Activated CD8-positive, alpha-beta memory T cell treated with anti-CD3 and anti-CD28 coated beads, Interleukin-2, amount 10 ng/mL, durations not matched to agents 7 days and 5 days (primary cell): ENCODE data around the gene NUP43. TPM values are rescaled to one million over a fixed set of nuclear protein-coding genes. Genes with fewer than 3 reads are reported as not detected.
"Not testable (repeated sequence)": the region's sequence is repeated elsewhere in the genome, so short reads cannot be mapped to it uniquely, and the experiment has no call there.

Experiments
- ATAC-seq: fragments of 150-1000 bp; cut with Tn5 transposase; one replicate; pipeline ENCODE4 v1.10.0; 2021; ENCODE audit warnings: moderate library complexity
- CTCF ChIA-PET: fragments of 350-600 bp; sonication (Branson Sonifier 250); formaldehyde crosslinking; loops from one replicate; lab custom pipeline; 2021; ENCODE audit warnings: antibody characterized with exemption; lab: Charles Lee
- DNase-seq: peaks from one replicate; pipeline ENCODE4 v3.0.0-alpha.2; 2020
- H3K27ac Mint-ChIP-seq: one replicate; pipeline ENCODE4 v1.8.0; 2021; ENCODE audit warnings: mild to moderate bottlenecking, mixed read lengths
- H3K27me3 Mint-ChIP-seq: one replicate; pipeline ENCODE4 v1.8.0; 2021; ENCODE audit warnings: mixed read lengths
- H3K36me3 Mint-ChIP-seq: one replicate; pipeline ENCODE4 v1.8.0; 2021; ENCODE audit warnings: mild to moderate bottlenecking, mixed read lengths
- H3K4me1 Mint-ChIP-seq: one replicate; pipeline ENCODE4 v1.8.0; 2021; ENCODE audit warnings: mixed read lengths
- H3K4me3 Mint-ChIP-seq: one replicate; pipeline ENCODE4 v1.8.0; 2021; ENCODE audit warnings: mild to moderate bottlenecking, moderate library complexity, mixed read lengths
- H3K9me3 Mint-ChIP-seq: one replicate; pipeline ENCODE4 v1.8.0; 2022; ENCODE audit warnings: low read depth, mixed read lengths
- total RNA-seq, 2 experiments: library from RNA; stranded (reverse); gene quantifications; one replicate each; pipeline ENCODE4 v1.2.3, GENCODE V29; 2021

NUP43 gene
- total RNA-seq, 2 experiments from 2014 or later, result 67.7 to 75.3 TPM

DNA sequence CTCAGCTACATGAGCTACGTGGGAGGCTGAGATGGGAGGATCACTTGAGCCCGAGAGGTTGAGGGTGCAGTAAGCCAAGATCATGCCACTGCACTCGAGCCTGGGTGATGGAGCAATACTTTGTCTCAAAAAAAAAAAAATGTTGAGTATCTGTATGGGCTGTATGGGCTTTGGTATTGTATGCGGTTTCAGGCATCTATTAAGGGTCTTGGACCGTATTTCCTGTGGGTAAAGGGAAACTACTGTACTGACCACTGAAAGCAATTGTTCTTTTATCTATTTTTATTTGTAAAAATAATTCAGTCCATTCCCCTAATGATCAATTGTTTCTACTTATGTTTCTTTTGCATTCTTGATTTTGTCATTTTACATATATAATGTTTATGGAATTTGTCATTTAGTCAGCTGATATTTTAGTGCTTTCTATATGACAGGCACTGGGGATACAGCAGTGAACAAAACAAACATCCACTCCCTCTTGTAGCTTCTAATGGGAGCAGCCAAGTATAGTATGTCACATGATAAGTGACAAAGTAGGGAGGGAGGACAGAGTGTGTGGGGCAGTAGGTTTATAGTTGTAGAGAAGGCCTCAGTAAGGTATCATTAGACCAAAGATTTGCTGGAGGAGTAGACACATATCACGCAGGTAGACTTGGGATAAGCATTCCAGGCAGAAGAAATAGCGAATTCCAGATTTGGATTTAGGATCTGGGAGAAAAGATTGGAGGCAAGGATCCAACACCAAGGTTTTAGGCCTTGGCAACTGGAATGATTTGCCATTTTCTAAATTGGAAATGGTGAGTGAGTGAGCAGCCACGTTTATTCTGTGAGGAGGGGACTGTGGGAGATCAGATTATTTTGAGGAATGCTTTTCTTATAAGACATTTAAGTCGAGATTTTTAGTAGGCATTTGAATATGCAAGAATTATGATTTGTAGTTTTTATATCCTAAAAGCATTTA is 9.3 kb upstream of the NUP43 start:
- CTCF ChIA-PET, result interaction anchor here (0.5 to 0.7 kb wide), 3 partner anchors 8 to 266 kb away, joined by 3 to 4 read pairs (median 4); no protein-coding TSS in a partner anchor
- H3K4me3 Mint-ChIP-seq, result no peak overlapping the region
- ATAC-seq (no peak), DNase-seq (peak; percentile 7)
- H3K27ac Mint-ChIP-seq, result no peak overlapping the region
- no peaks in the 10 kb centered on the region for H3K9me3 Mint-ChIP-seq
- peaks cover 29% of the 10 kb centered on the region for H3K4me1 Mint-ChIP-seq
- H3K36me3 Mint-ChIP-seq, result peaks cover 17% of the 10 kb centered on the region
- H3K27me3 Mint-ChIP-seq, result no peaks in the 10 kb centered on the region

DNA sequence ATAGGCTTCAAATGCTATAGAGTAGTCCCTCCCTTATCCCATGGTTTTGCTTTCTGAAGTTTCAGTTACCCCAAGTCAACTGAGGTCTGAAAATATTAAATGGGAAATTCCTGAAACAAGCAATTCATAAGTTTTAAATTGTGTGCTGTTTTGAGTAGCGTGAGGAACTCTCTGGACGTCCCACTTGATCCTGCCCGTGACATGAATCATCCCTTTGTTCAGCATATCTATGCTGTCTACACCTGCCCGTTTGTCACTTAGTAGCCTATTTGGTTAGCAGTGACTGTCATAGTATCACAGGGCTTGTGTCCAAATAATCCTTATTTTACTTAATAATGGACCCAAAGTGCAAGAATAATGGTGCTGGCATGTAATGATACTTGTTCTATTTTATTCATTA is 8.2 kb upstream of the NUP43 start:
- peaks cover 29% of the 10 kb centered on the region for H3K4me1 Mint-ChIP-seq

DNA sequence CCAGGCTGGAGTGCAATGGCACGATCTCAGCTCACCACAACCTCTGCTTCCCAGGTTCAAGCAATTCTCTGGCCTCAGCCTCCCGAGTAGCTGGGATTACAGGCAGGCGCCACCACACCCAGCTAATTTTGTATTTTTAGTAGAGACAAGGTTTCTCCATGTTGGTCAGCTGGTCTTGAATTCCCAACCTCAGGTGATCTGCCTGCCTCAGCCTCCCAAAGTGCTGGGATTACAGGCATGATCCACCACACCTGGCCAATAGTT is 7.0 kb upstream of the NUP43 start:
- not testable (repeated sequence) for H3K4me3 Mint-ChIP-seq, H3K27ac Mint-ChIP-seq, DNase-seq, H3K9me3 Mint-ChIP-seq, ATAC-seq, H3K27me3 Mint-ChIP-seq
- Mint-ChIP-seq H3K36me3 (peaks cover 12% of the 10 kb centered on the region), H3K4me1 (peaks cover 33% of the 10 kb centered on the region)
- CTCF ChIA-PET, result interaction anchor here (0.6 to 1.3 kb wide), 4 partner anchors 16 to 806 kb away, joined by 3 to 5 read pairs (median 4); no protein-coding TSS in a partner anchor

More for the DNA sequence above, 8.2 kb upstream of the NUP43 start:
- no peak overlapping the region for H3K4me3 Mint-ChIP-seq
- ATAC-seq (no peak), DNase-seq (peak; percentile 27)
- CTCF ChIA-PET, result no interaction called here
- H3K27me3 Mint-ChIP-seq, result no peaks in the 10 kb centered on the region
- no peaks in the 10 kb centered on the region for H3K9me3 Mint-ChIP-seq
- H3K36me3 Mint-ChIP-seq, result peaks cover 12% of the 10 kb centered on the region
- H3K27ac Mint-ChIP-seq, result no peak overlapping the region

DNA sequence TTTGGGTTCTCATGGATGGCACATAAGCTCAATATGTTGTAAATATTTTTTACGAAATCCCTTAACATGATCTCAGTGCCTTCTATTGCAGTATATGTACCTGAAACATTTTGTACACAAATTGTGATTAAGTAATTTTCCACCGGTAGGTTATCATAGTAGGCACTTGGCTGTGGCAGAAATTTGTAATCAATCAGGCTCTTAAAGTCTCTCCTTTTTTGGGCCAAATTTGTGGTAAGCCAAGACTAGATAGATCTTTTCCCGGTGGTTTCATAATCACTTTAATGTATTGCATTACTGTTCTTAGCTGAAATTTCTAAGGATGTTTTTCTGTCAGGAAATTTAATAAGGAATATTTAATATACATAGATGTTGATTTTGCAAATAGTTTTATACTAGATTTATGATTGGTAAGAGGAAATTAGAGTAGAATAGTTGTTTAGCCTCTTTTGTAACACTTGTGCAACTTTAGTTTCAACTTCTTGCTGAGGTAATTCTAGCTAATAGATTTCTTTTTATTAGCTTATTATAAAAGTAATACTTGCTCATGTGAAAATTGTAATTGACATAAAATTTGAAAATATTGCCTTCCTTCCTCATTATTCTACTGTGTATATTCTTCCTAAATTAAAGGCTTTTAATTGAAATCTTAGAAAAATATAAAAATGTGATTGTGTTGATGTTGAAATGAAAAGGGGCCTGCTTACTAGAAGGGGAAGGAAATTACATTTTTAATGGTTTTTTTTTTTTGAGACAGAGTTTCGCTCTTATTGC is 6.5 kb upstream of the NUP43 start:
- CTCF ChIA-PET, result interaction anchor here (0.8 to 1.3 kb wide), 3 partner anchors 21 to 57 kb away, joined by 3 to 4 read pairs (median 3); no protein-coding TSS in a partner anchor

DNA sequence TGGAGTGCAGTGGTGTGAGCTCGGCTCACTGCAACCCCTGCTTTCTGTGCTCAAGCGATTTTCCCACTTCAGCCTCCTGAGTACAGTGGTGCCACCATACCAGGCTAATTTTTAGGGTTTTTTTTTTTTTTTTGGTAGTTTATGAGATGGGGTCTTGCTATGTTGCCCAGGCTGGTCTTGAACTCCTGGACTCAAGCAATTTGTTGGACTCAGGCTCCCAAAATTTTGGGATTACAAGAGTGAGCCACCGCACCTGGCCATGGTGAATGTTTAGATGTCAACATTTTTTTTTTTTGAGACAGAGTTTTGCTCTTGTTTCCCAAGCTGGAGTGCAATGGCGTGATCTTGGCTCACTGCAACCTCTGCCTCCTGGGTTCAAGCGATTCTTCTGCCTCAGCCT is 5.6 kb upstream of the NUP43 start:
- CTCF ChIA-PET, result interaction anchor here (0.8 to 0.9 kb wide), 2 partner anchors 56 to 58 kb away, joined by 3 read pairs; no protein-coding TSS in a partner anchor
- peaks cover 41% of the 10 kb centered on the region for H3K4me1 Mint-ChIP-seq
- peaks cover 12% of the 10 kb centered on the region for H3K36me3 Mint-ChIP-seq
- not testable (repeated sequence) for H3K9me3 Mint-ChIP-seq, H3K27ac Mint-ChIP-seq, ATAC-seq, H3K27me3 Mint-ChIP-seq
- peak; percentile 15 for DNase-seq
- peak overlapping the region; percentile 26 for H3K4me3 Mint-ChIP-seq

More for the DNA sequence above, 6.5 kb upstream of the NUP43 start:
- Mint-ChIP-seq H3K36me3 (peaks cover 12% of the 10 kb centered on the region), H3K27me3 (no peaks in the 10 kb centered on the region), H3K27ac (no peak overlapping the region), H3K4me1 (peaks cover 35% of the 10 kb centered on the region), H3K9me3 (no peaks in the 10 kb centered on the region), H3K4me3 (no peak overlapping the region)
- DNase-seq (no peak), ATAC-seq (no peak)

DNA sequence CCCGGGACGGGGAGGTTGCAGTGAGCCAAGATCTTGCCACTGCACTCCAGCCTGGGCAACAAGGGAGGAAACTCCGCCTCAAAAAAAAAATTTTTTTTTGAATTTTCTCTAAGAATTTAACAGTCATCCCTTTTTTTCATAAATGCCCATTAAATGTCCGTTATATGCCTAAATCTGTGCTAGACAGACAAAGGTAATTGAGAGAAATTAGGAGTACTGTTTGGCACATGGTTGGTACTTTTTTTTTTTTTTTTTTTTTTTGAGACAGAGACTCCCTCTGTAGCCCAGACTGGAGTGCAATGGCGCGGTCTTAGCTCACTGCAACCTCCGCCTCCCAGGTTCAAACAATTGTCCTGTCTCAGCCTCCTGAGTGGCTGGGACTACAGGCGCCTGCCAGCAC is 4.9 kb upstream of the NUP43 start:
- H3K36me3 Mint-ChIP-seq, result peaks cover 12% of the 10 kb centered on the region
- no peak overlapping the region for H3K27ac Mint-ChIP-seq
- H3K4me1 Mint-ChIP-seq, result peaks cover 47% of the 10 kb centered on the region
- CTCF ChIA-PET, result interaction anchor here (0.7 to 1.6 kb wide), 2 partner anchors 11 to 25 kb away, joined by 3 read pairs; no protein-coding TSS in a partner anchor
- H3K9me3 Mint-ChIP-seq, result no peaks in the 10 kb centered on the region
- no peak for DNase-seq
- ATAC-seq, result no peak
- no peaks in the 10 kb centered on the region for H3K27me3 Mint-ChIP-seq
- H3K4me3 Mint-ChIP-seq, result peak overlapping the region; percentile 84

DNA sequence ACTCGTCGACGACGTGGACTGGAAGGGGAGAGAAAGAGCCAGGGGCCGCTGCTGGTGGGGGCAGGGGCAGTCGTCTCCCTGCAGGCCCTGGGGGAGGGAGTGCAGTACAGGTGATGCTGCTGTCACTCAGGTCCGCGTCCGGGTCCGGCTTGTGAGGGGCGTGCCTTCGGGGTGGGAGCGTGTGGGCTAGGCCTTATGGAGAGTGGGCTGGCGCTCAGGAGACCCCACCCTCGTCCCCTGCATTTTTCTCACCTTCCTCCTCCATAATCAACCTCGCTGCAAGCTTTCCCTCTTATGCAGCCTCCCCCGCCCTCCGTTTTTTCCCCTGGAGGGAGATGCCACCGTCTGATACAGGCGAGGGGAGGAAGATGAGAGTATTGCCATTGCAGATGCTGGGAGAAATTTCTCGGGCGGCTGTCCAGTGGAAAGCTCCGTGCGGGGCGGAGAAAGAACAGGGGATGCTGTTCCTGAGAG is 3.8 kb upstream of the NUP43 start:
- Mint-ChIP-seq H3K27me3 (no peaks in the 10 kb centered on the region), H3K36me3 (peaks cover 10% of the 10 kb centered on the region), H3K9me3 (no peaks in the 10 kb centered on the region), H3K4me1 (peaks cover 50% of the 10 kb centered on the region), H3K27ac (peak overlapping the region; percentile 90), H3K4me3 (peak overlapping the region; percentile 84)
- CTCF ChIA-PET, result interaction anchor here (0.8 to 2.8 kb wide), 6 partner anchors 12 to 113 kb away, joined by 3 to 6 read pairs (median 3); partner anchors contain the start of gene LATS1
- DNase-seq, result peak; percentile 80
- ATAC-seq, result peak; percentile 46

DNA sequence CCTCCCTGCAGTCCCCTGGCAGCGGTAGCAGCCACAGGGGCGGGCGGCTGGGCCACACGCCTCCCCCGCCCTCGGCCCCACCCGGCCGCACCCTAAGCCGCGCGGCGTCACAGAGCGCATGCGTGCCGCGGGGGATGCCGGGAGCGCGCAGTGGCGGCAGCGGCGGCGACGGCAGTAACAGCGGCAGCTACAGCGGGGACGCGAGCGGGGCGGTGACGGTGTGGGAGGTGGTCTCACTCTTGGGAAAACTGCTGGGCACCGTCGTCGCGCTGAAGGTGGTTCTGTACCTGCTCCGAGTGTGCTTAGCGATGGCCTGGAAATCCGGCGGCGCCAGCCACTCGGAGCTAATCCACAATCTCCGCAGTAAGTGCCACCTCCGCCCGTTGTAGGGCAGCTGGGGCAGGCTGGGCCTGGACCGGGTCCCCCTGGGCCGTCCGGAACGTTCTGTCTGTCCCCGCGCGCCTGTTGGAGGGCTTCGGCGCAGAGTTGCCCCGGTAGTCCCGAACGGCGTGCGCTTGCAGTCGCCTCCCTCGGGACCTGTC is 3.3 kb upstream of the NUP43 start, which contains the start of gene PCMT1:
Gene PCMT1, plus strand, starts transcription at position 148 of the 542 bp plus-strand sequence. Its CDS starts 161 bp downstream, at position 309.
- Mint-ChIP-seq H3K4me1 (peaks cover 52% of the 10 kb centered on the region), H3K9me3 (no peaks in the 10 kb centered on the region), H3K4me3 (peak within 1 kb of the TSS; percentile 84), H3K27ac (peak within 1 kb of the TSS; percentile 90), H3K27me3 (no peaks in the 10 kb centered on the region), H3K36me3 (peaks cover 10% of the 10 kb centered on the region)
- peak; percentile 81 for ATAC-seq
- peak; percentile 92 for DNase-seq
- CTCF ChIA-PET, result interaction anchor here (0.8 to 2.8 kb wide), 5 partner anchors 13 to 114 kb away, joined by 3 to 6 read pairs (median 3); no protein-coding TSS in a partner anchor

DNA sequence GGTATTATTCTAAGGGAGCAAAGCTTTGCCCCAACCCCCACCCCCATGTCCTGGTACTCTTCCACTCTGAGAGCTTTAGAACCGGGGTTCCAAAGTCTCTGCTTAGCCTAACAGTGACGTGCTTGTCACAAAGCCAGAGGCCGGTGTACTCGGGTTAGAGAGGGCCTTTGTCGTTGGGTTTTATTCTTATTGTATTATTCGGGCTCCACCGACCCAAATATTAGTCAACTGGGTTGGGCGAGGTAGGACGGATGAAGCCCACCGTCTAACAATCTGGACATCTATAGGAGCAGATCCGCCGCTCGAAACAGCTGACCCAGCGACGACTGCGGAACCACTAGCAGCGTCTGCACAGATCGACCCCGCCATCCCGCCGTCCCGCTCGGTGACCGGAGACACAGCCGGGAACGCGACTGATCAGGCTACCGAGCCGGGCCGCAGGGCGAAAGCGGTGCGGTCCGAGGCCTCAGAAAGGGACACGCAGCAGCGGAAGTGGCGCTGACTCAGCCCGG is 2.8 kb upstream of the NUP43 start:
- ATAC-seq, result peak; percentile 6
- CTCF ChIA-PET, result interaction anchor here (0.8 to 2.8 kb wide), 4 partner anchors 24 to 114 kb away, joined by 3 to 6 read pairs (median 4); no protein-coding TSS in a partner anchor
- H3K27me3 Mint-ChIP-seq, H3K36me3 Mint-ChIP-seq, DNase-seq, H3K9me3 Mint-ChIP-seq: not testable (repeated sequence)
- H3K27ac Mint-ChIP-seq, result peak overlapping the region; percentile 90
- peaks cover 52% of the 10 kb centered on the region for H3K4me1 Mint-ChIP-seq
- peak overlapping the region; percentile 84 for H3K4me3 Mint-ChIP-seq

DNA sequence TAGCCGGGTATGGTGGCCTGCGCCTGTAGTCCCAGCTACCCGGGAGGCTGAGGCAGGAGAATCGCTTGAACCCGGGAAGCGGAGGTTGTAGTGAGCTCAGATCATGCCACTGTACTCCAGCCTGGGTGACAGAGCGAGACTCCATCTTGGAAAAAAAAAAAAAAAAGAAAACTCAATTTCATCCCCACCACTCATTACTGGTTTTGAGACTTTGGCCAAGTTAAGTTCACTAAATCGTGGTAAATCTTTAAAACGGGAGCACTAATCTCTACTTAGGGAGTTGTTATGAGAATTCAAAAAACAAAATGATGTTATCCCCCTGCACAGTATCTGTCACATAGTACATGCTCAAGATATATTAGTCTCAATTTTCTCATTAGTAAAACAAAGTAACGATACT is 1.1 kb downstream of the NUP43 start:
- H3K27ac Mint-ChIP-seq, result peak overlapping the region; percentile 97
- CTCF ChIA-PET, result interaction anchor here (0.7 to 4.1 kb wide), 5 partner anchors 18 to 200 kb away, joined by 3 to 14 read pairs (median 4); partner anchors contain the start of genes LATS1 and PPIL4

DNA sequence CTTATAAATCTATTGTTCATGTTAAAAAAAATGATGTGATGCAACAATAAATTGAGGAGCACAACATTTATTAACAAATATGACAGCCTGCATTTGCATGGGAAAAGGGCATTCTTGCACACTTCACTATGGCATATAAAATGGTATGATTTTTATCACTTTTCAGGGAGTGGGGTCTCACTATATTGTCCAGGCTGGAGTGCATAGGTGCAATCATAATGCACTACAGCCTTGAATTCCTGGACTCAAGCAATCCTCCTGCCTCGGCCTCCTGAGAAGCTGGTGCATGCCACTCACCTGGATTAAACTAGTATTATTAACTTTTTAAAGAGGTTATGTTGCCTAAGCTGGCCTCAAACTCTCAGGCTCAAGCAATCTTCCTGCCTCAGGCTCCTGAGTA is 11.4 kb downstream of the NUP43 start:
- no peaks in the 10 kb centered on the region for H3K27me3 Mint-ChIP-seq
- H3K4me1 Mint-ChIP-seq, result peaks cover 6% of the 10 kb centered on the region
- ATAC-seq, result no peak
- peaks cover 28% of the 10 kb centered on the region for H3K36me3 Mint-ChIP-seq
- DNase-seq, result peak; percentile 9
- H3K27ac Mint-ChIP-seq, result no peak overlapping the region
- no peak overlapping the region for H3K4me3 Mint-ChIP-seq
- CTCF ChIA-PET, result interaction anchor here (1.1 kb wide), 1 partner anchor 12 kb away, joined by 3 read pairs; the partner anchor contains the start of gene NUP43
- no peaks in the 10 kb centered on the region for H3K9me3 Mint-ChIP-seq

More for the DNA sequence above, 1.1 kb downstream of the NUP43 start:
- Mint-ChIP-seq H3K4me3 (peak overlapping the region; percentile 100), H3K4me1 (peaks cover 31% of the 10 kb centered on the region), H3K36me3 (peaks cover 23% of the 10 kb centered on the region)
- ATAC-seq, DNase-seq, H3K9me3 Mint-ChIP-seq, H3K27me3 Mint-ChIP-seq: not testable (repeated sequence)

DNA sequence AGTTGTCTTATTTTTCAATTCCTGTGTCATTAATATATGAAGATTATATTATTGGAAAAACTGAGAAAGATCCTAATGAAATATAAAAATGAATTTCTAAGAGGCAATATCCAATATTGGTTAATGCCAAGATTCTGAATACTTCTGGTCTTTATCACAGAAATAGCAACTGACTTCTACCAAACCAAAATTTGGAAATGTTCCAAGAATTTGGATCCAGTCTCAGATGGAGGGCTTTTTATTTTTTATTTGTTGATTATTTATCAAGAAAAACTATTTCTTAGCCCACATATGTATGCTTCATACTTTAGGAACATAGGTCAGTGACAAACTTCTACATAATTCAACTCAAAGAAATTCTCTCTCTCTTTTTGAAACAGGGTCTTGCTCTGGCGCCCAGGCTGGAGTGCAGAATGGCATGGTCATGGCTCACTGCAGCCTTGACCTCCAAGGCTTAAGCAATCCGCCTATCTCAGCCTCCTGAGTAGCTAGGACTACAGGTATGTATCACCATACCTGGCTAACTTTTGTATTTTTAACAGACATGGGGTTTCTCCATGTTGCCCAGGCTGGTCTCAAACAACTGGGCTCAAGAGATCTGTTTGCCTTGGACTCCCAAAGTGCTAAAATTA is 13.1 kb downstream of the NUP43 start:
- no peaks in the 10 kb centered on the region for H3K27me3 Mint-ChIP-seq
- CTCF ChIA-PET, result interaction anchor here (0.7 kb wide), 1 partner anchor 9 kb away, joined by 3 read pairs; no protein-coding TSS in a partner anchor

More for the DNA sequence above, 13.1 kb downstream of the NUP43 start:
- ATAC-seq (no peak), DNase-seq (no peak)
- Mint-ChIP-seq H3K9me3 (no peaks in the 10 kb centered on the region), H3K4me3 (no peak overlapping the region), H3K27ac (no peak overlapping the region), H3K36me3 (peaks cover 33% of the 10 kb centered on the region), H3K4me1 (peaks cover 15% of the 10 kb centered on the region)
